Measurements from ENCODE around the gene PCDHB10.

Gene PCDHB10

GRCh38 chr5:141241496-141241895 lies 49.3 kb downstream of the PCDHB10 start:
- no peak for TF ChIP-seq POLR2AphosphoS5 (IDR thresholded peaks at IDR 0.05; ENCODE audit: borderline replicate concordance, low read depth, low read length)
- TF ChIP-seq FOXP2 (optimal IDR thresholded peaks at IDR 0.05; ENCODE audit: control extremely low read depth, extremely low read length, insufficient read depth): no peak
- TF ChIP-seq EZH2 (IDR thresholded peaks at IDR 0.05): no peak
- Histone ChIP-seq H3K9me3 (ENCODE audit: low read depth, low read length) (no peaks in the 10 kb centered on the region; the same call in 1 of the 2 replicates), H3K36me3 (ENCODE audit: insufficient read depth, low read length) (no peaks in the 10 kb centered on the region), H3K27ac (no peak overlapping the region), H3K4me3 (no peak overlapping the region), H3K9ac (ENCODE audit: insufficient read length) (no peak overlapping the region)
- no peak for DNase-seq (ENCODE audit: low read depth, low spot score)

Data from SK-N-MC (cell line).